KMS-11 (cell line): ENCODE measurements around the gene SCAND1.

Source experiments
- H2AFZ ChIP-seq: fragments of 200-600 bp; sonication (generic); 2 replicates; pipeline ENCODE4 v1.6.1; 2016; ENCODE audit warnings: antibody characterized with exemption, mixed run types, low read depth
- H3K27ac ChIP-seq: fragments of 200-600 bp; sonication (generic); 2 replicates; pipeline ENCODE4 v1.6.1; 2016; ENCODE audit warnings: mild to moderate bottlenecking, mixed run types
- H3K27me3 ChIP-seq: fragments of 200-600 bp; sonication (generic); 2 replicates; pipeline ENCODE4 v1.6.1; 2017; ENCODE audit warnings: mild to moderate bottlenecking, low read depth, mixed run types, moderate library complexity; ENCODE audit not compliant: insufficient read depth
- H3K36me3 ChIP-seq: fragments of 200-600 bp; sonication (generic); 2 replicates; pipeline ENCODE4 v1.6.1; 2017; ENCODE audit warnings: mild to moderate bottlenecking, mixed run types; ENCODE audit not compliant: insufficient read depth
- H3K4me1 ChIP-seq: fragments of 200-600 bp; sonication (generic); 2 replicates; pipeline ENCODE4 v1.6.1; 2016; ENCODE audit warnings: mild to moderate bottlenecking, low read depth, mixed run types; ENCODE audit not compliant: poor library complexity, severe bottlenecking
- H3K4me2 ChIP-seq: fragments of 200-600 bp; sonication (generic); 2 replicates; pipeline ENCODE4 v1.7.0; 2016; ENCODE audit warnings: mild to moderate bottlenecking, mixed run types
- H3K4me3 ChIP-seq: fragments of 200-600 bp; sonication (generic); IDR thresholded peaks from 2 replicates; pipeline ENCODE4 v1.6.1; 2017; ENCODE audit warnings: low read depth, low read length, mixed read lengths; ENCODE audit not compliant: insufficient read depth
- H3K79me2 ChIP-seq: fragments of 200-600 bp; sonication (generic); 2 replicates; pipeline ENCODE4 v1.6.1; 2016; ENCODE audit warnings: low read depth, mixed run types; ENCODE audit not compliant: insufficient read depth
- H3K9ac ChIP-seq: fragments of 200-600 bp; sonication (generic); 2 replicates; pipeline ENCODE4 v1.6.1; 2016; ENCODE audit warnings: mild to moderate bottlenecking, mixed run types
- H4K20me1 ChIP-seq: fragments of 200-600 bp; sonication (generic); 2 replicates; pipeline ENCODE4 v1.6.1; 2016; ENCODE audit warnings: mild to moderate bottlenecking, mixed run types; ENCODE audit not compliant: insufficient read depth
- TF ChIP-seq, protein P1 (sequence below): fragments of 200-600 bp; sonication (generic); conservative IDR thresholded peaks from 2 replicates; pipeline ENCODE4 v1.6.1; 2017; ENCODE audit warnings: low read depth, mild to moderate bottlenecking, antibody characterized with exemption, low read length, moderate library complexity, mixed read lengths

Gene SCAND1

DNA sequence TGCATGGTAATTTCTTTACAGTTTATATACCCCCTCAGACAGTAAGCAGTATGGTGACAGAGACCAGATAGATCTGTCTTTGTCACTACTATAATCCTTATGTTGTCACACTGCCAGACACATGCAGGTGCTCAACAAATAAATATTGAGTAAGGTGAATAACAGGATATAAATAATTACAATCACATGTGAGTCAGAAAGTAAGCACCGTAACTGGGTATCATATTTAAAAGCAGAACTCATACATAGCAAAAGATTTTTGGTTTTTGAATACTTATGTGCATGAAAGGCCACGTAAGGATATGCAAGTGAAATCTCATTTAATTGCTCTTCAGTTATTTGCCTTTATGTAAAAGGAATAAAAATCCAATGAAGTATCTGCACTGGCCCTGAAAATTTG is 31.5 kb upstream of the SCAND1 start:
- TF ChIP-seq, protein P1, sequence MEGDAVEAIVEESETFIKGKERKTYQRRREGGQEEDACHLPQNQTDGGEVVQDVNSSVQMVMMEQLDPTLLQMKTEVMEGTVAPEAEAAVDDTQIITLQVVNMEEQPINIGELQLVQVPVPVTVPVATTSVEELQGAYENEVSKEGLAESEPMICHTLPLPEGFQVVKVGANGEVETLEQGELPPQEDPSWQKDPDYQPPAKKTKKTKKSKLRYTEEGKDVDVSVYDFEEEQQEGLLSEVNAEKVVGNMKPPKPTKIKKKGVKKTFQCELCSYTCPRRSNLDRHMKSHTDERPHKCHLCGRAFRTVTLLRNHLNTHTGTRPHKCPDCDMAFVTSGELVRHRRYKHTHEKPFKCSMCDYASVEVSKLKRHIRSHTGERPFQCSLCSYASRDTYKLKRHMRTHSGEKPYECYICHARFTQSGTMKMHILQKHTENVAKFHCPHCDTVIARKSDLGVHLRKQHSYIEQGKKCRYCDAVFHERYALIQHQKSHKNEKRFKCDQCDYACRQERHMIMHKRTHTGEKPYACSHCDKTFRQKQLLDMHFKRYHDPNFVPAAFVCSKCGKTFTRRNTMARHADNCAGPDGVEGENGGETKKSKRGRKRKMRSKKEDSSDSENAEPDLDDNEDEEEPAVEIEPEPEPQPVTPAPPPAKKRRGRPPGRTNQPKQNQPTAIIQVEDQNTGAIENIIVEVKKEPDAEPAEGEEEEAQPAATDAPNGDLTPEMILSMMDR, result no peak
- Histone ChIP-seq H3K4me3 (no peak overlapping the region), H3K36me3 (no peaks in the 10 kb centered on the region), H3K9ac (no peak overlapping the region), H2AFZ (no peak overlapping the region), H3K27ac (no peak overlapping the region), H4K20me1 (no peaks in the 10 kb centered on the region), H3K27me3 (no peaks in the 10 kb centered on the region; the same call in 1 of the 2 replicates), H3K4me1 (peaks cover under 1% of the 10 kb centered on the region), H3K4me2 (no peak overlapping the region), H3K79me2 (no peaks in the 10 kb centered on the region)

DNA sequence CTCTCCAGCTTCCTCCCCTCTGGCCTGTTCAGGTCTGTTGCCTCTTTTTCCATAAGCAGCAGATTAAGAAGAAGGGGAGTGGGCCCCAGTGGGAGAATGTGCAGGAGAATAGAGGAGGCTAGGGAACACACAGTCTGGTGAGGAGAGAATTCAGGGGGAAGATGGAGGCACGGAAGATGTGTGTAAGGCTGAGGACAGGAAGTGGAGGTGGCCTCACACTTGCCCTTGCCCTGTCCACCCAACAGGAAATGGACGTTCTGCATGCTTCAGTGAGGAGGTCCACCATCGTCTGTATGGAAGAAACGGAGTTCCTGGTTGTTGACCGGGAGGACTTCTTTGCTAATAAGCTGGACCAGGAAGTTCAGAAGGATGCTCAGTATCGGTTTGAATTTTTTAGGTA is 30.1 kb upstream of the SCAND1 start:
- Histone ChIP-seq H3K27me3 (no peaks in the 10 kb centered on the region; the same call in 1 of the 2 replicates), H3K9ac (no peak overlapping the region), H3K4me2 (no peak overlapping the region), H3K4me3 (no peak overlapping the region), H3K4me1 (no peaks in the 10 kb centered on the region), H3K36me3 (no peaks in the 10 kb centered on the region), H3K27ac (no peak overlapping the region), H4K20me1 (no peaks in the 10 kb centered on the region), H2AFZ (no peak overlapping the region), H3K79me2 (no peaks in the 10 kb centered on the region)
- TF ChIP-seq, protein P1, result no peak

DNA sequence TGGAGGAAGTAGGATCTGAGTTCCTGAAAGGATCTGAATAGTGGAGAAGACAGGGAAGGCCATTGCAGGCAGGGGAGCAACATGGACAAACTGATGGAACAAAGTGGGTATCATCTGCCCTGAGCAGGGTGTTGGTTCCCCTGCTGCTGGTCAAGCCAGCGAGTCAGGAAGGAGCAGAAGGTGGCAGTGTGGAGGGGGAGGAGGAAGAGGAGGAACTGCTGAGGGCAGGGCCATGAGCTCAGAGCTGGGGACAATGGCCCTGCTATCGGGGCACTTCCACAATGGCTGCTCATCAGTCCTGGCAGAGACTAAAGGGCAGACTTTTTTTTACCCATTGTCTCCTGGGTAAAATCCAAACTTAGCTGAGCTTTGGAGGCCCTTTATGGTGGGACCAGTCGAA is 27.7 kb upstream of the SCAND1 start:
- H3K9ac ChIP-seq, result no peak overlapping the region
- H2AFZ ChIP-seq, result no peak overlapping the region
- H3K4me2 ChIP-seq, result no peak overlapping the region
- H3K27ac ChIP-seq, result no peak overlapping the region
- no peaks in the 10 kb centered on the region for H3K79me2 ChIP-seq
- H4K20me1 ChIP-seq, result no peaks in the 10 kb centered on the region
- H3K4me1 ChIP-seq, result peaks cover 17% of the 10 kb centered on the region
- no peak overlapping the region for H3K4me3 ChIP-seq
- no peaks in the 10 kb centered on the region for H3K36me3 ChIP-seq
- no peaks in the 10 kb centered on the region; the same call in 1 of the 2 replicates for H3K27me3 ChIP-seq
- TF ChIP-seq, protein P1, result no peak

DNA sequence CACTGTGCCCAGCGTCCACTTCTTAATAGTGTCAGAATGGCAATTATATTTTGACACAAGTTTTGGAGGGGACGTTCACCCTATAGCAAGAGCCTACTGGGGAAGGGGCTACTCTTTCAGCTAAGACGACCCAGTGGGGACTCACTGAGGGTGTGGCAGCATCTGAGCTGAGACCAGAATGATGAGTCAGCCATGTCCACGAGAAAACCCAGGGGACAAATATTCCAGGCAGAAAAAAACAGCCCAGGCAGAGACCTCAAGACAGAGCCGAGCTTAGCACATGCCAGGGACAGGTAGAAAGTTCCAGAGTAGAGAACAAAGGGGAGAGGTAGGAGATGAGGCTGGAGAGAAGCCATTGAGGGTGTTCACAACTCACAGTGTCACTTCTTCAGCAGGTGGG is 25.2 kb upstream of the SCAND1 start:
- Histone ChIP-seq H3K9ac (no peak overlapping the region), H3K36me3 (no peaks in the 10 kb centered on the region), H2AFZ (no peak overlapping the region), H4K20me1 (no peaks in the 10 kb centered on the region), H3K27me3 (no peaks in the 10 kb centered on the region; the same call in 1 of the 2 replicates), H3K4me1 (peaks cover 34% of the 10 kb centered on the region), H3K4me2 (no peak overlapping the region), H3K79me2 (no peaks in the 10 kb centered on the region), H3K4me3 (no peak overlapping the region), H3K27ac (no peak overlapping the region)
- TF ChIP-seq, protein P1, result no peak

DNA sequence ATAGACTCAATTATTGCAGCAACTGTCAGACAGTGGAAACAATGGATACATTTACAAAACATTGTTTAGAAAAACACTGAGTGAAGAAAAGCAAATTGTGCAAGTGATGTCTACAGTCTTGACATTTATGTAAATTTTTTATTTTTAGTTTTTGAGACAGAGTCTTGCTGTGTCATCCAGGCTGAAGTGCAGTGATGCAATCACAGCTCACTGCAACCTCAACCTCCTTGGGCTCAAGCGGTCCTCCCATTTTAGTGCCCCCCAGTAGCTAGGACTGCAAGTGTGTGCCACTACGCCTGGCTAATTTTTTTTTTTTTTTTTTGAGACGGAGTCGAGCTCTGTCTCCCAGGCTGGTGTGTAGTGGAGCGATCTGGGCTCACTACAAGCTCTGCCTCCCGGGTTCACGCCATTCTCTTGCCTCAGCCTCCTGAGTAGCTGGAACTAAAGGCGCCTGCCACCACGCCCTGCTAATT is 23.8 kb upstream of the SCAND1 start:
- Histone ChIP-seq H4K20me1 (no peaks in the 10 kb centered on the region), H3K79me2 (no peaks in the 10 kb centered on the region), H3K9ac (no peak overlapping the region), H3K36me3 (no peaks in the 10 kb centered on the region), H3K4me1 (peaks cover 34% of the 10 kb centered on the region), H3K4me3 (no peak overlapping the region), H3K4me2 (no peak overlapping the region), H3K27me3 (no peaks in the 10 kb centered on the region), H2AFZ (no peak overlapping the region), H3K27ac (no peak overlapping the region)
- TF ChIP-seq, protein P1, result no peak
